ENCODE measurements around the gene SMPDL3B. TPM values are rescaled to one million over a fixed set of nuclear protein-coding genes. Genes with fewer than 3 reads are reported as not detected.

The SMPDL3B gene
- total RNA-seq, 1 experiment from 2014 or later = 51.3 TPM

GRCh38 chr1:27971674-27972073 lies 36.9 kb downstream of the SMPDL3B start:
- Mint-ChIP-seq H3K9me3 (no peaks in the 10 kb centered on the region), H3K27ac (no peak overlapping the region), H3K27me3 (ENCODE audit: low read depth) (no peaks in the 10 kb centered on the region; the same call in 1 of the 2 replicates), H3K36me3 (ENCODE audit: insufficient read depth in 1 of 3, low read depth in 3 of 3) (peaks cover 8 to 35% (median 17%) of the 10 kb centered on the region in 3 experiments; a peak in 5 of 7 replicates), H3K4me3 (no peak overlapping the region), H3K4me1 (no peaks in the 10 kb centered on the region)
- Histone ChIP-seq H3K23me2 (ENCODE audit: insufficient read length, low read depth, low read length, poor library complexity, severe bottlenecking) (no peaks in the 10 kb centered on the region), H4K20me1 (ENCODE audit: control insufficient read depth, insufficient read depth, insufficient read length) (no peaks in the 10 kb centered on the region), H4K91ac (ENCODE audit: insufficient read length, low read depth, low read length) (no peak overlapping the region), H3K27ac (ENCODE audit: insufficient read length, low read depth, low read length) (no peak overlapping the region), H3K4me1 (ENCODE audit: insufficient read depth, low read length) (no peaks in the 10 kb centered on the region), H3K79me1 (ENCODE audit: insufficient read depth, low read depth, low read length, poor library complexity, severe bottlenecking) (no peaks in the 10 kb centered on the region), H3K79me2 (ENCODE audit: insufficient read depth, low read length) (no peaks in the 10 kb centered on the region), H3K9me3 (ENCODE audit: control insufficient read depth, low read depth, low read length) (no peaks in the 10 kb centered on the region), H3K9ac (ENCODE audit: extremely low read depth, insufficient read length, low read length) (no peak overlapping the region), H3K27me3 (ENCODE audit: insufficient read depth, low read length) (no peaks in the 10 kb centered on the region), H3K56ac (ENCODE audit: insufficient read length, low read depth, low read length) (no peak overlapping the region), H2BK12ac (ENCODE audit: insufficient read length, low read depth, low read length) (no peak overlapping the region), H2BK15ac (ENCODE audit: low read depth, low read length) (no peak overlapping the region), H2BK20ac (ENCODE audit: low read depth, low read length, poor library complexity, severe bottlenecking) (no peak overlapping the region), H2BK5ac (ENCODE audit: insufficient read length, low read length) (no peak overlapping the region), H3T11ph (ENCODE audit: low read length) (no peak overlapping the region), H4K5ac (ENCODE audit: insufficient read length, low read depth, low read length) (no peak overlapping the region), H2AFZ (ENCODE audit: low read length) (no peak overlapping the region), H3K14ac (ENCODE audit: insufficient read depth, low read length) (no peak overlapping the region), H3K4me2 (ENCODE audit: insufficient read depth, insufficient read length, low read length) (no peak overlapping the region), H2BK120ac (ENCODE audit: low read depth, low read length, poor library complexity, severe bottlenecking) (no peak overlapping the region), H3K4ac (ENCODE audit: low read depth, low read length) (no peak overlapping the region), H3K18ac (ENCODE audit: insufficient read length, low read depth, low read length) (no peak overlapping the region), H3K23ac (ENCODE audit: insufficient read length, low read depth, low read length) (no peak overlapping the region), H4K8ac (replicated peaks; ENCODE audit: insufficient read length, low read depth, low read length) (no peak overlapping the region), H2AK5ac (ENCODE audit: insufficient read length, low read length) (no peak overlapping the region)
- no peak for DNase-seq
- no peak for TF ChIP-seq CTCF (conservative IDR thresholded peaks at IDR 0.05)
